ENCODE results near the gene NOL9.

- TF ChIP-seq CTCF (IDR thresholded peaks at IDR 0.05) (no peak), POLR2A (IDR thresholded peaks at IDR 0.05) (no peak), POLR2AphosphoS5 (IDR thresholded peaks at IDR 0.05; ENCODE audit: insufficient read depth in 1 of 2, low read depth in 1 of 2) (no peak)
Observed at GRCh38 chr1:6572653-6573383, 18.5 kb upstream of the NOL9 start.

Data from vagina (tissue), 2 donors.